GM23248 (cell line): ENCODE measurements around the gene TM4SF1. TPM values are rescaled to one million over a fixed set of nuclear protein-coding genes. Genes with fewer than 3 reads are reported as not detected.

Experiments used
- DNase-seq: peaks from one replicate; pipeline ENCODE4 v3.0.0-alpha.2; 2015
- H2AFZ ChIP-seq: fragments of 200-600 bp; sonication (generic); 2 replicates; pipeline ENCODE4 v1.6.1; 2016; ENCODE audit warnings: antibody characterized with exemption
- H3F3A ChIP-seq: fragments of 200-600 bp; sonication (generic); 2 replicates; pipeline ENCODE4 v1.6.1; 2016; ENCODE audit warnings: mild to moderate bottlenecking, antibody characterized with exemption, mixed run types; ENCODE audit not compliant: insufficient read depth
- H3K27ac ChIP-seq: fragments of 200-600 bp; sonication (generic); 2 replicates; pipeline ENCODE4 v1.5.1; 2016; ENCODE audit warnings: mild to moderate bottlenecking
- H3K27me3 ChIP-seq: fragments of 200-600 bp; sonication (generic); replicated peaks from 2 replicates; pipeline ENCODE4 v1.6.1; 2016; ENCODE audit warnings: mild to moderate bottlenecking; ENCODE audit not compliant: insufficient read depth
- H3K36me3 ChIP-seq: fragments of 200-600 bp; sonication (generic); 2 replicates; pipeline ENCODE4 v1.6.1; 2016; ENCODE audit warnings: low read depth, mild to moderate bottlenecking
- H3K4me1 ChIP-seq: fragments of 200-600 bp; sonication (generic); 2 replicates; pipeline ENCODE4 v1.6.1; 2016; ENCODE audit warnings: mild to moderate bottlenecking; ENCODE audit not compliant: insufficient read depth
- H3K4me2 ChIP-seq: fragments of 200-600 bp; sonication (generic); one replicate; pipeline ENCODE4 v1.6.1; 2016; ENCODE audit warnings: mild to moderate bottlenecking; ENCODE audit not compliant: unreplicated experiment
- H3K4me3 ChIP-seq: fragments of 200-600 bp; sonication (generic); 2 replicates; pipeline ENCODE4 v1.5.1; 2016; ENCODE audit warnings: mild to moderate bottlenecking
- H3K79me2 ChIP-seq: fragments of 200-600 bp; sonication (generic); 2 replicates; pipeline ENCODE4 v1.6.1; 2016; ENCODE audit warnings: mild to moderate bottlenecking; ENCODE audit not compliant: insufficient read depth
- H3K9ac ChIP-seq: fragments of 200-600 bp; sonication (generic); 2 replicates; pipeline ENCODE4 v1.6.1; 2016; ENCODE audit warnings: mild to moderate bottlenecking
- H3K9me2 ChIP-seq: fragments of 200-600 bp; sonication (generic); 2 replicates; pipeline ENCODE4 v1.6.1; 2016; ENCODE audit warnings: mixed run types, mild to moderate bottlenecking, moderate library complexity; ENCODE audit not compliant: insufficient read depth
- H3K9me3 ChIP-seq: fragments of 200-600 bp; sonication (generic); one replicate; pipeline ENCODE4 v1.6.1; 2017; ENCODE audit warnings: low read depth
- H4K20me1 ChIP-seq: fragments of 200-600 bp; sonication (generic); 2 replicates; pipeline ENCODE4 v1.6.0; 2016; ENCODE audit not compliant: insufficient read depth
- EZH2 ChIP-seq: fragments of 200-600 bp; sonication (generic); IDR thresholded peaks from 2 replicates; pipeline ENCODE4 v1.6.1; 2018; ENCODE audit warnings: antibody characterized with exemption, mild to moderate bottlenecking; ENCODE audit not compliant: insufficient read depth, poor library complexity, severe bottlenecking
- EZH2phosphoT487 ChIP-seq: fragments of 200-600 bp; sonication (generic); IDR thresholded peaks from 2 replicates; pipeline ENCODE4 v1.6.1; 2018; ENCODE audit warnings: antibody characterized with exemption, moderate library complexity, mild to moderate bottlenecking, low read depth; ENCODE audit not compliant: insufficient read depth
- WGBS, 2 experiments: methylation state at CpG; one replicate each; pipeline ENCODE4 v1.1.6; 2015 to 2017; ENCODE audit warnings: low lambda C conversion rate in 2 of 2, low coverage in 1 of 2; ENCODE audit errors: missing lambda C conversion rate in 2 of 2; 5-methylcytosine and 5-hydroxymethylcytosine counted together
- in situ Hi-C: fragments of 300-500 bp; cut with MboI; formaldehyde crosslinking; loops from 2 replicates; pipeline ENCODE4 v1.15.0; 2020
- polyA plus RNA-seq: library from polyadenylated mRNA; unstranded; fragments of >200 nt; fragmentation: Nextera tagmentation; extraction: Ambion mirVana; gene quantifications from 2 replicates; pipeline ENCODE4 v1.2.1, GENCODE V29; 2016
- total RNA-seq: library from RNA; depleted of rRNA; stranded (reverse); fragments of >200 nt; shearing (Covaris generic); gene quantifications from 2 replicates; pipeline ENCODE4 v1.2.3, GENCODE V29; 2014; rRNA removed

Gene TM4SF1
- total and polyA plus RNA-seq, 2 experiments from 2014 or later, result 10.5 to 10.7 TPM

DNA sequence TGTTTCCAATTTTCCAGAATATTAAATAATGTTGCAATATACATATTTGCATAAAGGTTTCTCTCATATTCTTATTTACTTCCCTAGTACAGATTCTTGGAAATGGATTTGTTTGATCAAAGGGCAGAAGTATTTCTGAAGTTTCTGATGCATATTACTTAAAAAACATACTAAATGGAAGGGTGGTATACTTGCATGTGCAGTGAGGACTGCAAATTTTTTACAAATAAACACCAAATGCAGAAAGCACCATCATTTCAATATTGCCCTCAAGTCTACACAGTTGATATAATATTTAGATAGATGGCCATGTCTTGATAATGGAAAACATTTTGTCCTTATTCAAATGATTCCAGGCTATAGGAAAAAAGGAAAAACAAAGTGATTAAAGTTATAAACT, 56.3 kb downstream of the TM4SF1 start:
- Histone ChIP-seq H3K9ac (no peak overlapping the region), H3K4me3 (no peak overlapping the region), H2AFZ (no peak overlapping the region), H3K27ac (no peak overlapping the region), H3K9me2 (no peaks in the 10 kb centered on the region), H3K27me3 (no peaks in the 10 kb centered on the region), H3K9me3 (no peaks in the 10 kb centered on the region), H3K79me2 (no peaks in the 10 kb centered on the region), H3K36me3 (no peaks in the 10 kb centered on the region), H3K4me1 (peaks cover 9% of the 10 kb centered on the region), H3F3A (peaks cover 6% of the 10 kb centered on the region; the same call in 1 of the 2 replicates), H3K4me2 (no peak overlapping the region), H4K20me1 (no peaks in the 10 kb centered on the region)
- no peak for TF ChIP-seq EZH2phosphoT487
- no peak for TF ChIP-seq EZH2
- no peak for DNase-seq
- in situ Hi-C loops, result no loop called here

DNA sequence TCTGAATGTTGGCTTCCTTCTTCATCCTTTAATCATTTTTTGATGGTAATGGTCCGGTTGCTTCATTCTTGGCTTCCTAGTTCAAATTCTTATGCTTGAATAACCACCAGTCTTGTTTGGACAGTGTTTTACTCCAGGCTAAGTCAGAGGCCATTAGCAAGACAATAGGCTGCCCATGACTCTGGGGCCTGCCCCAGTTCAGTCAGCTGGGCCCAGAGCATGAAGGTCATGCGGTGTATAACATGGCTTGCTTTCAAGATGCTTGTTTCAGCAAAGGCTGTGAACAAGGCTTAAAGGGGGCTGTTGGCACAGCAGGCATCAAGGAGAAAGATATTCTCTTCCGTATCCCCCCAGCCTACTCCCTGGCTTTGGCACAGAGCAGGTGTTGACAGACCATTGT, 57.7 kb downstream of the TM4SF1 start:
- Histone ChIP-seq H4K20me1 (no peaks in the 10 kb centered on the region), H2AFZ (no peak overlapping the region), H3F3A (peaks cover 18% of the 10 kb centered on the region), H3K9ac (no peak overlapping the region), H3K36me3 (no peaks in the 10 kb centered on the region), H3K4me1 (peaks cover 21% of the 10 kb centered on the region), H3K27ac (no peak overlapping the region), H3K4me2 (no peak overlapping the region), H3K9me3 (no peaks in the 10 kb centered on the region), H3K79me2 (no peaks in the 10 kb centered on the region), H3K4me3 (no peak overlapping the region), H3K9me2 (no peaks in the 10 kb centered on the region), H3K27me3 (no peaks in the 10 kb centered on the region)
- 84 to 86% methylated on average over 3 of the region's 3 CpGs for WGBS, 2 experiments
- no peak for DNase-seq
- no peak for TF ChIP-seq EZH2
- no peak for TF ChIP-seq EZH2phosphoT487
- in situ Hi-C loops, result no loop called here

Other genes with a start within 250 kb of the TM4SF1 start
- gene HPS3, start 248.0 kb downstream of the TM4SF1 start, total RNA-seq, result 14.5 and 19.7 TPM in 2 replicates
- 17.4 and 18.4 TPM in 2 replicates for gene HPS3, start 248.0 kb downstream of the TM4SF1 start, polyA plus RNA-seq
- gene CP, start 155.8 kb downstream of the TM4SF1 start, total RNA-seq, result 0.51 TPM in 1 of 2 replicates, not detected in the other
- gene CP, start 155.8 kb downstream of the TM4SF1 start, polyA plus RNA-seq, result not detected in 2 replicates
- not detected in 2 replicates for gene TM4SF18, start 44.0 kb downstream of the TM4SF1 start, total RNA-seq
- gene TM4SF18, start 44.0 kb downstream of the TM4SF1 start, polyA plus RNA-seq, result not detected in 2 replicates
- gene TM4SF4, start 97.0 kb upstream of the TM4SF1 start, total RNA-seq, result 0.97 TPM in 1 of 2 replicates, not detected in the other
- 0.48 and 0.96 TPM in 2 replicates for gene TM4SF4, start 97.0 kb upstream of the TM4SF1 start, polyA plus RNA-seq